ENCODE measurements around the gene C15orf61.

The C15orf61 gene

DNA sequence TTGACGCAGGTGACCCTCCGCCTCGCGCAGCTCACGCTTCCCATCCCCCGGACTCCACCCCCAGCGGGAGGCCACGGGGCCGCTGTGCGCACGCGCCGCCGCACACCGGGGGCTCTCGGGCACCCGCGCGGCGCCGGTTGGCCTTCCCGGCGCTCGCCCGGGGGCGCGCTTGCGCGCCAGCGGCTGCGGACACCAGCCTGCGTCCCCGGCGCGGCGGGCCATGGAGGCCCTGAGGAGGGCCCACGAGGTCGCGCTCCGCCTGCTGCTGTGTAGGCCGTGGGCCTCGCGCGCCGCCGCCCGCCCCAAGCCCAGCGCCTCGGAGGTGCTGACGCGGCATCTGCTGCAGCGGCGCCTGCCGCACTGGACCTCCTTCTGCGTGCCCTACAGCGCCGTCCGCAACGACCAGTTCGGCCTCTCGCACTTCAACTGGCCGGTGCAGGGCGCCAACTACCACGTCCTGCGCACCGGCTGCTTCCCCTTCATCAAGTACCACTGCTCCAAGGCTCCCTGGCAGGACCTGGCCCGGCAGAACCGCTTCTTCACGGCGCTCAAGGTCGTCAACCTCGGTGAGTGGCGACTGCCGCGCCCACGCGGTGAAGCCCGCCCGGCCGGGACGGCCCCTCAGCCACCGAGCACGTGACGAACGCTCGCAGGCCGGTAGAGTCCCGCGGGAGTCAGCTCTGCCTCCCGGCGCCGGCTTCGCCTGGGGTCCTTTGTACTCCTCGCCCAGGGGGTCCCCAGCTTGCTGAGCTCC lies at the start of gene C15orf61:
Gene C15orf61 (plus strand): TSS at position 103 of the 754 bp plus-strand sequence. CDS start 118 bp downstream, at position 221.
- DNase-seq, result peak; percentile 26 to 56

DNA sequence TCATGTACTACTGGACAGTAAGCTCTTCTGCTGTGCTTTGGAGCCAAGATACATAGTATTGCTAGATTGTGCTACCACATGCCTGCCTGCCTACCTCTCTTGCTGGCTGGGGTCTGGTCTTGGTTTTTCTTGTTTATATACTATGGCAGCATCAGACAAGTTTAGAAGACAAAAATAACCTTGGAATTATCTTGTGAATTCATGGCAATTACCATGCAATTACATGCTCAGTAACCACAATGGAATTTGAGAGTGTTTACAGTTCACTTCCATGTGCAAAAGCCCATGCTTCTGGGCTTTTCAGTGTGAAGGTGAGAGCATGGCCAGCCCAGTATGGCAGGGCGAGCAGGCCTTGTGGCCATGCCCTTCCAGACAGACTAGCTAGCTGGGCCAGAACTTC lies 48.0 kb upstream of the C15orf61 start:
- DNase-seq, result no peak

DNA sequence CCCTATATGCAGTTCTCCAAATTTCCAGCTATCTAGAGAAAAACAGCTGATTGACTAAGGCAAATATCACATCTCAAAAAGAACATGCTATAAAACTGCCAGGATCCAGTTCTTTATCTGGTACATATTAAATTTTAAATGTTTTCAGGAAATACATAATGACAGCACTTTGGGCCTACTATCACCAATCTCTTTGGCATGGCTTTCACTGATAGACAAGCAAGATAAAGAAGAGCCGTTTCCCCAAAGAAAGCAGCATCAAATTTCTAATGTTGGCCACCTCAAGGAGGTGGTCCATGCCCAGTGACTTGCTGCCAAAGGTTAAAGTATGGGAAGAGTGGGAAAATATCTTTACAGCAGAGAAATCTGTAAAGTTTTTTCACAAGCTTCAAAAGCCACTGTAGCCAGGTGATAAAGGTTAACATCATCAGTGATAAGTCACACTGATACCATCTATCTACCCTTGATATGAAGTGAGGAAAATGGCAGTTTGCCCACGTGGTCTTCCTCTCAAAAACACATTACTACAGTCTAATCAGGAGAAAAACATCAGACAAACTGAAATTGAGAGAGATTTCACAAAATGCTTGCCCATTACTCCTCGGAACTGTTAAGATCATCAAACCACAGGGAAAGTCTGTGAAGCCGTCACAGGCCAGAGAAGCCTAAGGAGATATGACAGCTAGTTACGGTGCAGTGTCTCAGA lies 46.4 kb upstream of the C15orf61 start:
- no peak for DNase-seq

DNA sequence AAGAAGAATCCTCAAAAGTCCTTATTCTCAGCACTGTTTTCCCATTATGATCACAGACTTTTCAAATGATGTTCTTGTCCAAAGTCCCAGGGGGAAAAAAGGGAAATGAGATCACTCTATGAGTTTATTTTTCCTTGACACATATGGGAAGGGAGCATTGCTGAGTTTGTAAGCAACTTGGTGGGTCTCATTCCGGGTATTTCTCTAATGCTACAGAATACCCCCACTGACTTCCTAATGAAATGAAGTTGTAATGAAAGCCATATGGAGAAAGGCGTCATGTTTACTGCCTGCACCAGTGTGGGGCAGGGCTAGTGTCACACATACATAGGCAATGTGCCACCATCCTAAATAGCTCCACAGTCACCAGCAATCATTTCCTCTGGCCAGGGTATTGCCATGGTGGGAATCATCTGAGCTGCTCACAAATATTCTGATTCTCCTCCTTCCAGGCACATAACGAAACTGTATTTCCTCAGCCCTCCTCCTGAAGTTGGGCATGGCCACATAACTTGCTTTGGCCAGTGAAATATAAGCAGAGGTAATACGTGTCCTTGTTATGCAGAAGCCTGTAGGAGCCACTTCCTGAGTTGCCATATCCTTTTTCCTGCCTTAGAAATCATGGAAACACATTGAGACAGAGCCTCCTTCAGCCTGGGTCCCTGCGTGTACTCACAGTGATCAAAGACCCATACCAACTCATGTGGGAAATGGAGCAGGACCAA lies 41.0 kb upstream of the C15orf61 start:
- DNase-seq, result no peak

DNA sequence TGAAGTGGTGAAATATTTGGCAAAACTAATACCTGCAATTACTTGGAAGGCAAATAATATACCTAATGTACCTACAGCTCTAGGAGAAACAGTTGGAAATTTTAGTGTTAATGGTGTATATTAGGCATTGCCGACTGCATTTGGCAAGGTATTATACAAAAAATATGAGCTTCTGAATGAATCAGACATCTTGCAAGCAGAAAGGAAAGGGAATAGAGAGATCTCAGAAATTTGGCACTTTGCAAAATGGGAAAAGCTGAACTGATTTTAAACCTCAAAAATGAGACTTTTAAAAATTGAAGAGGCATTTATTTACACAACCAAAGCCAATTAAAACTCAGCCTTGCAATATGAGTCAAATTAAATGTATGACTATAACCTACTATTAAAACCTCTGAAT lies 40.2 kb upstream of the C15orf61 start:
- no peak for DNase-seq

DNA sequence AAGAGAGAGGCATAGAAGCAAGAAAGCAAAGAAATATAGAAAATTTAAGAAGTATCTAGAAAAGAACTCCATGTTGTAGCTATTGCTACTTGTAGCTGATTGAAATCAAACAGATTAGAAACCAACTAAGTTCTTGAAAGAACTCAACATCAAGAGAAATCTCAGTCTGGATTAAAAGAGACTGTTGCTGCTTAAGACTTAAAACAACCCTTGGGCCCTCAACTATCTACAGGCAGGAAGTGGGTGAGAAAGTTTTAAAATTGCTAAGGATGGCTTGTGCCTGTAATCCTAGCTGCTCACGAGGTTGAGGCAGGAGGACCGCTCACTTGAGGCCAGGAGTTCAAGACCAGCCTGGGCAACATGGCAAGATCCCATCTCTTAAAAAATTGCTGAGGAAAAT lies 39.3 kb upstream of the C15orf61 start:
- no peak for DNase-seq

DNA sequence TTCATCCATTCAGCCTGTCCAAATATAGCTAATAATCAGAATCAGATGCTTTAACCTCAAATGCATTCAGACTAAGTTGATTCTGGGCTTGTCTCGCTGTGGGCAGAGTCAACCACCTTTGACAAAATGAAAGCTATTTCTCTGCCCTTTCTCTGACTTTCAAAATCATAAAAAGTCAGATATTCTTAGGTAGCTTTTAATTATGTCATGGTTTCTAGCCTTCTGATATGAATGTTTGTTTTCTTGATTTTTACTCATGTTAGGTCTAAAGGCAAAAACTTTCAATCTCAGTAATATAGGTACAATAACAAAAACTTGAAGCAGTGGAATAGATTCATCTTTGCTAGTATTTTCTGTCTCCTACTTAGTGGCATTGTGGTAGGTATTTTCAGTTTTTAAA lies 25.3 kb upstream of the C15orf61 start:
- DNase-seq, result no peak

DNA sequence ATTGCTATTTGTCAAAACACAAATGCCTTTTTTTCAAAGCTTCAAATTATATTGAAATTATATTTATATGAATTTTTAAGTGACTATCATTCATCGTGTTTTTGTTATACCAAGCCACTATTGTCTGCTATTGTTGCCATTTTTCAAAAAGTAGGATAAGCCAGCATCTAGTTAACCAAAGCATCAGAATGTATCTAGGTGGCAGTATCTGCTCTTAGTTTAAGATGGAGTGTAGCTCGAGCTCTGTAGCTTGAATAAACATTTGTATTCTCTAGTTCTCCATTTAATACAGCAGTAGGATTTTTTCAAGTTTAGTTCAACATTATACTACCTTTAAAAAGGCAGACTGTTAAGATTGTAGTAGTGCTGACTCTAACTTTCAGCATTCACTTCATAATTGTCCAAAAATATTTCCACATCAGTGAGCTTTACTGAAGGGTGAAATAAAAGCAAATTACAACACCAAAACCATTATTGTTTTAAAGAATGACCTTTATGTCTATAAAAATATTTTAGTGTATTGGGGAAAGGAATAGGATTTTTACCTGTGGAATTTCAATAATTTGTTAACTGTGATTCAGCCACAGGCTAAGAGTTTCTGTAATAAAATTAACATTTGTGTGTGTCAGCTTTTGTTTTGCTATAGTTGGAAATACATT lies 19.6 kb upstream of the C15orf61 start:
- DNase-seq, result no peak

DNA sequence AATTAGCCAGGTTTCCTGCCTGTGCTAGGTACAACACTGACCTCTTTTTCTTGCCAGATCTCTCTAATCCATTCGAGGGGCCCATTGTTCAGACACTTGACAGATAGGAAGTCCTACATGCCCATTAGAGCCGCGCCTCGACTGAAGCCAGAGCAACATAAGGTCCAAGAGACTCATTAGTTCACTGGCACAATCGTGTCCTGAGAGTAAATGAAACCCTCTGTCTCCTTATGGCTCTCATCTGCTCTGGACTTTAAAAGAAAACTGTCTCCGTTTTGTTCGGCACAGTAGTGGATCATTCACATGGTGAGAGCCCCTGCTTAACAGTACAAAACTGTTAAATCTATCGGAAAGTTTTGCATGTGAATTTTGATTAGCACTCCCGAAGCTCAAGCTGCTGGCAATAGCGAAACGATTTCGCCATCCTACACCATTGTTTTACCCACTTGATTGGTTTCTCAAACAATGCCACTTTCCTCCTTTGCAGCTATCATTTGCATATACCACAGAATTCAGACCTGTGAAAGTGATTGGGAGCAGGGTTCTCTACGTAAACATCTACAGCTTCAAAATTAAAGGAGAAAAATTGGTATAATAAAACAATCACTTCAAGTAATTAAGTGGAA lies 19.0 kb upstream of the C15orf61 start:
- DNase-seq, result no peak

DNA sequence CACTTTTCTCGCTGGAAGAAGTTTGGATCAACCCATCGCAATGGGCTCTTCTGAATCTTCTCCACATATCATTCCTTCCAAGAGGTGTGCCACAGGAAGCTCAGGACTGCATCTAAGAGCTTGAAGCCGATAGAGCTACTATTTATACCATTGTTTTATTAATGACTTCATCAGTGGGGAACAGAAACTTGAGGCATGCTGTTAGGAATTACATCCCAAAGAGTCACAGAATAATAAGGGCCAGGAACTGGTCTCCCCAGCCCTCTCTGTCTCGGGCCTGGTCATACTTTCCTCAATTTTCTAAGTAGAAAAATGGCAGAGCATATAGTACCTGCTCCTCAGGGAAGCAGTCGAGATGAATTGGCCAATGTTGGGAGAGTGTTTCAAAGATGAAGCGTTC lies 16.9 kb upstream of the C15orf61 start:
- no peak for DNase-seq

DNA sequence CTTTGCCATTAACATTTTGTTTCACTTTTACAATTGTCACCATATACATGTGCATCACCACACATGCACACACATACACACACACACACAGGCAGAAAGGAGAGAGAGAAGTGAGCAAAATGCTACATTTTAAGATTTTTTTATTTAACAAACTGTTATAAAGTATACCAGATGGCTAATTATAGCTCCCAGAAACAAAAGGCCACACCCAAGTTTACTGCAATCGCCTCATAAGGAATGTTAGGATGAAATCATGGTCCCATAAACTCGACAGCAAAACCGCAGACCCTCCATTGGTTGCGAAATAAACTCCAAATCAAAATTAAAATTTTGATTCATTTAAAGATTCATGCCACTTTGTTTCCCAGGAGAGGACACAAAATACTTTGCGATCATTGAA lies 16.1 kb upstream of the C15orf61 start:
- no peak for DNase-seq

DNA sequence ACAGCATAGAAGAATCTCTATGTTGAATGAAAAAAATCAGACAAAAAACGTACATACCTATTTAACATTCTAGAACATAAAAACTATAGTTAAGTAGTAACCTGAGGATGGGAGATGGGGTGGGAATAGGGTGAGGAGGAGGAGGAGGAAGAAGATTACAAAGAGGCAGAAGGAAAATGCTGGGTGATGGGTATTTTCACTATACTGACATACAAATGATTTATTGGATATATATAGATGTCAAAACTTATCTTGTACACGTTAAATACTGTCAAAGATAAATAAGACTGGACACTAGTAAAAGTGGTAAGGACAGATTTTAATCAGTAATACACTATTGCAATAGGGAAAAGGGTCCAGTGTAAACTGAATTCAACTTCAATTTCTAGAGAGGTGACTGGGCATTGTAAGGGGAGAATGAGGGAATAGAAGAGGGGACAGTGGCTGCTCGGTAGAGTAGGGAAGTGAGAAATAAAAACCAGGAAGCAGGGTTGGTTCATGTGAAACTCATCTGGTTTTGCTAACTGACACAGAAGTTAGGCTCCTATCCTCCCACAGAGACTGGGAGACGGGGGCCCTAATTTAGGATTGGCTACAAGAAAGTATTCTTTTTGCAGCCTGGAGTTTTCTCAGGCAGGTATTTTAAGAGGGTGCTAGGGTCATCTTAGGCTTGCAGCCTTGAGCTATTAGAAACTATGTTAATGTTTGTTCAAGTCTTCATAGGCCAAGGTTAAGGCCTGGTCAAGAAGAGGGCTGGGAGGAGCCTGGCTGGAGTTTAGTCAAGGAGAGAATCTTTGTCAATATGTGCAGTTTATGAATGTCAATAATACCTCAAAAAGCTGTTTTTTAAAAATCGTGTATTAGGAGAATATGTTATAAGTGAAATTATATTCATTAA lies 15.0 kb upstream of the C15orf61 start:
- DNase-seq, result no peak

DNA sequence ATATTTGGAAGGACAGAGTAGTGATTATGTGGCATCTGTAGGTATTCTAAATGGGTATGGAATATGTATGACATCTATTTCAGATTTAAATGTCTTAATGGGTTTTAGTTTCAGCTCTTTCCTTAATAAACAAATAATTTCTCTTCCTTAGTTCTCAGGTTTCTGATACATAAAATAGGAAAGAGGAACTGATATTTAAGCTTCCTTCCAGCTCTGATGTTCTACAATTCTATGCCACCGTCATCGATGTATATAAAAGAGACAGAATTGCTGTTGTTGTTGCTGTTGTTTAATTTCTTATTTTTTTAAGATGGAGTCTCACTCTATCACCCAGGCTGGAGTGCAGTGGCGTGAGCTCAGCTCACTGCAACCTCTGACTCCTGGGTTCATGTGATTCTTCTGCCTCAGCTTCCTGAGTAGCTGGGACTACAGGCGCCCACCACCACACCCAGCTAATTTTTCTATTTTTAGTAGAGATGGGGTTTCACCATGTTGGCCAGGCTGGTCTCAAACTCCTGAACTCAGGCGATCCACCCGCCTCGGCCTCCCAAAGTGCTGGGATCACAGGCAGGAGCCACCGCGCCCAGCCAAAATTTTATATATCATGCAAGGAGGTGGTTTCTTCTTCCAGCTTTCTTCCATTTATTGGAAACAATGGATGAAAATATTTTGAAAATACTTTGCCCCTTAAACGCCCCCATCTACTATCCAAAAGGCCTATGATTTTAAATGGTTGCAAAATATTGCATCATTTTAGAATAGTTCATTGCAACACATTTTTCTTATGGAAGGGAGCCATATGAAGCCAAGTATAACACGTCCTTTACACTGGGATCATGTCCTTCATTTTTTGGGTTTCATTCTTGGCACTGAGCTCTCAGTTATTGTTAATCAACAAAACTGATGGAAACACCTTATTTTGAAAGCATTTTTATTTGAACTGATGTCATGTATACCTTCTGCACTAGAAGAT lies 13.9 kb upstream of the C15orf61 start:
- no peak for DNase-seq

DNA sequence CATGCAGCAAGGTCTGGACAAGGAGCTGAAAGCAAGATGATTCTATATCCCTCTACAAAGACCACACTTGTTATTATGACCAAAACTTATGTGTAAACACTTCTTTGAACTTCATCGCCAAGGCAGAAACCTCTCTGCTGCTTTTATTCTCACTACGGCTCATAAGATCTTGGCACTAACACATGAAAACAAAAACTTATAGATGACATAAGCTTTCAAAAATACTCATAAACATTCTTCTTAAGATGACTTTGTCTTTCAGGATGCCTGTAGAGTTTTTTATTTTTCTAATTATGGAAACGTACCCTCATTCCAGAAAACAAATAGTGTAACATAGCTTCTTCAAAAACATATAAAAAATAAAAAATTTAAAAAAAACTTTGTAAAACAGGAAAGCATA lies 12.5 kb upstream of the C15orf61 start:
- DNase-seq, result no peak

DNA sequence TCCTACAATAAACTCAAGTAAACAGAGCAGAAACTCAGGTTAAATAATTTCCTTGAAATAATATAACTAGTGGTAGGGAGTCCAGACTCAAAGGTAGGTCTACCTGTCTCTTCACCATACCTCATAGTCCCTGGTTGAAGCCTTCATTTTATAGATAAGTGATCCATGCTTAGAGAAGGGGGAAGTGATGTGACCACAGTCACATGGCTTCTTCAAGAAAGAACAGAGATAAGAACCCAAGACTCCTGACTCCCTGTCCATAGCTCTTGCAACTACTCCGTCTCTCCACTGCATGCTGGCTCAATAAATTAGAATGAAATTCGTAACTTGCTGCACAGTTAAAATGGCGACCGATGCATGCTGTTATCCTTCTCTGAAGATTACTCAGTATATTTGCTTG lies 11.0 kb upstream of the C15orf61 start:
- DNase-seq, result no peak

DNA sequence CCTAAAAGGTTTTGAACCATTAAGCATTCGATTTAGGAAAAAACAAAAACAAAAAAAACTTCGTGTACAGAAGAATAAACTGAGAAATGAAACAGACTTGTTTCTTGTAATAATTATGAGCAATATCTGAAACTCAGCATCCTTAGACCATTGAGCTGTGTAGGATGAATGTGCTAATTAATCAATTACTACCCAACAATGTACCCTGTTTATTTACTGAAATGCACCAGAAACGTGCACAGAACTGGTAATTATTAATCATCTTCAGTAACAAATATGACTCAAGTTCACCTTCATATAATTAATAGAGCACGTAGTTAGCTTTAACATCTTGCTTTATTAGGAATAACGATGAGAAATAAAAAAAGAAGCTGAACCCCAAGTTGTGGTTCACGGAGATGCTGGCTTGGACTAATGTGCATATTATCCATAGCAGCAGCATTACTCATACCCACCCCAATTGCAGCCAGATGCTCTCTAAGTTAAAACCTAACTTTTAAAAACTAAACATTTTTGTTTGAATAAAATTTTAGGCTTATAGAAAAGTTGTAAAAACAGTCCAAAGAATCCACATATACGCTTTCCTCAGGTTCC lies 10.2 kb upstream of the C15orf61 start:
- no peak for DNase-seq

DNA sequence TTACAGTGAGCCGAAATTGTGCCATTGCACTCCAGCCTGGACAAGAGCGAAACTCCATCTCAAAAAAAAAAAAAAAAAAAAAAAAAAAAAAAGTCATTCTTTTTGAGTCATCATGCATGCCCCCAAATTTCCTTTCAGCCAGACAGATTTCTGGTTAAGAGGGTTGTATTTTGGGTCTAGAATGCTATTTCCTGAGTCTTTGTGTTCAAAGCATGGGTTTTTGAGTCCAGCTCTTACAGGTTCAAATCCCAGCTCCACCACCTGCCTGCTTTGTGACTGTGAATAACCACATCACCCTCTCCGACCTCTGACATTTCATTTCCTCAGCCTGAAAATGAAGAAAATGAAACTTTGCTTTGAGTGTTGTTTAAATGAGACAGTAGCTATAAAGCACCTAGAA lies 9.3 kb upstream of the C15orf61 start:
- no peak for DNase-seq

DNA sequence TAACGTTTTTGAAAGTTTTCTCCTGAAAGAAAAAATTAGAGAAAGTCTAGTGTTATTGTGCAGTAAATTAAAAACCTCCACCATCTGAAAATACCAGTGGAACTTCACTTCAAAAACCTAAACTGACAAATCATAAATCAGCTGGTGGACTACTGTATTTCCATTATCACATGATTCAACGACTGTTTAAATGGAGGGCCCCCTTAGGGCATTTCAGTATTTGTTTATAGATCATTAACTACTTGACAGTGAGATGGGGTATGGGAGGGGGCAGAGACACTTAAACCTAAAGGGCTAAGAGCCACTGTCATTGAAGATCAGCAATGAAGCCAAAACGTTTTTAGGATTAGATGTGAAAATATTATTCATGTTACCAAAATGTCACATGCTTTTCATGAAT lies 8.8 kb upstream of the C15orf61 start:
- no peak for DNase-seq

DNA sequence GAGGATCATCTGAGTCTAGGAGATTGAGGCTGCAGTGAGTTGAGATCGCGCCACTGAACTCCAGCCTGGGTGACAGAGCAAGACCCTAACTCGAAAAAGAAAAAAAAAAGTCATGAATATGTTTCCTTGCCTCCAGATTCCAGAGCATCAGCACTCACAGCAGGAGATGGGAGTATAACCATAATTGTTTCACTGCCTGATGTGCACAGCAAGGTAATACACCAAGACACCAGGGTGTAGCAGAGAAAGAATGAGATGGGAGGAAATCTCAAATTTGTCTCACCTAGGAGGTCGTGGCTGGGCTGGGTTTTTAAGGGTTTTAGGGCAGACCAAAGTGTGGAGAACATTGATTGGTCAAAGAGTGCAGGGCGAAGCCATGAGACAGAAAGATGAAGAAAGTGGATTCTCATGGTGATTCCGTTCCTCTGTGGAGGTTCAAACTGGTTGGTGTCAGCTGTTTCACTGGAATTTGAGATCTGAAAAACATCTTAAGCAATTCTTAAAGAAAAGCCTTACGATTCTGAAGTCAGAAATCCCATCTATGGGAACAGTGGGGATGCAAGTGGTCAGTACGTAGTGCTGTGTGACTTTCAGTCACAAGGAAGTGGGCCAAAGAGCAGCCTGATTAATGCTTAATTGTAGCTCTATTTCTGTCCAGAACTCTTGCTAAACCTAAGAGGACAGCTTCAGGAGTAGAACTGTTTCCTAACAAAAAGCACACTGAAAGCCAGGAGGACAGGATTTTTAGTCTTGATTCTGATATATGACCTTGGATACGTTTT lies 7.8 kb upstream of the C15orf61 start:
- DNase-seq, result no peak

All from NCI-H187 (cell line).